ENCODE results near the gene ADGRF4.
A peak's percentile ranks its signal among the peaks of the same experiment; 100 is the strongest.

ADGRF4 gene

DNA sequence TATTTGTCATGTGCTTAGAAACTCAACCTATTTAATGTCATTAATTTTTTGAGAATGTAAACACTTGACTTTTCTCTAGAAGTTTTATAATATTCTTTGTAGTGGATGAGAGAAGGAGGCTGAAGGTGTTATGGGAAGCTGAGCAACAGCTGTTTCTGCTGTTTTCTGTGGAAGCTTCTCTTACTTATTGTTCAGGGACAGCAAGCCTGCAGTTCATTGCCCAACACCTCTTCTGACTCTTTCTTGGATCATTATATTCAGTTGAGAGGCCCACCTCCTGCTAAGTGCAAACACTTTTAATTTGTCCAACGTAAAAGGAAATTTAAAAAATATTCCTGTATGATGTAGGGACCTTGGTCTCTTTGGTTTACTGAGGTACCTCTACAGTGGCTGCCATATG, 12.0 kb upstream of the ADGRF4 start:
- DNase-seq = no peak

DNA sequence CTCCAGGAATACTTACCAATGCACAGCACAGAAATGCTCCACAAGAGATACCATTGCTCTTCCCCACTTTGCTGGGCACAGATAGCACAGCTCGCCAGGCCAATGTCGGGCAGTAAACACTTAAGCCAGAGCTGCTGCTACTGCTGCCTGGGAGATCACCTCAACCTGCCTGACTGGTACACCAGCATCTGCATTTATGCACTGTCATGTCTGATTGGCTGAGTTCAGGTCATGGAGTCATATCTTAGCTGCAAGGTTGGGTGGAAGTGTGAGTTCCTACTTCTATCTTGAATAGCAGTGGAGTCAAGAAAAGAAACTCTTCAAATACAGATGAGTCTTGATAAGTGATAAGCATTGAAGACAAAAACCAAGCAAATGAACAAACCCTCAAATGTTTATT, 10.9 kb upstream of the ADGRF4 start:
- no peak for DNase-seq

DNA sequence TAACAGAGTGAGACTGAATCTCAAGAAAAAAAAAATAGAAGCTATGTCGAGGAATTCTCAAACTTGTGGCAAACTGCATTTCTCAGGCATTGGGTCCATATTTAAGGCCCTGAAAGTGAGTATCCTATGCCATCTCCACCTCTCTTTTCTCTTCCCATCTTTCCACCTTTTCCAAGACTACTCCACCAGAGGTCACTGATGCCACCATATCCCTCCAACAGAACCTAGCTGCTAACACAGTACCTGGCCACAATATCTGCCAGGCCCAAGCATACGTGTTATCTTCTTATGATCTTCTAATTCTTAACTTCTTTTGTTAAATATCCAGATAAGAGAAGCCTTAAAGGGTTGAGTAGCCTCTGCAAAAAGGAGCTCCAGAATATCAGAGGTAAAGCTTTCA, 8.2 kb upstream of the ADGRF4 start:
- no peak for DNase-seq

DNA sequence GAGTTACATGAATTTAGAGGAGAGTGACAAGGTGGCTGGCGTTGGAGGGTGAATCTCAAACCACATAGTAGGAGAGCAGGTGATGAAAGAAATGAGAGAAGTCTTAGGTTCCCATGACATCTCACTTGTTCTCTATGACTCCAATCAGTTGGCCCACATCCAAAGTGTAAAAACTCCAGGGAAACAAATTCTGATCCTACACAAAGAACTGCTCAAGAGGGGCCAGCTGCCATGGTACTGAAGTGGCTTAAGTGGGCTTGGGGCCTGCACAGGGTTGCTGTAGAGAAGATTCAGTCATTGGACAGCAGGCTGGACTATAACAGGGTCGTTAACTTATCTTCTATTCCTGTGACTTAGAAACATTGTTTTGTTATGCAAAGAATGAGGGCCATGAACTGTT, 7.6 kb upstream of the ADGRF4 start:
- no peak for DNase-seq

DNA sequence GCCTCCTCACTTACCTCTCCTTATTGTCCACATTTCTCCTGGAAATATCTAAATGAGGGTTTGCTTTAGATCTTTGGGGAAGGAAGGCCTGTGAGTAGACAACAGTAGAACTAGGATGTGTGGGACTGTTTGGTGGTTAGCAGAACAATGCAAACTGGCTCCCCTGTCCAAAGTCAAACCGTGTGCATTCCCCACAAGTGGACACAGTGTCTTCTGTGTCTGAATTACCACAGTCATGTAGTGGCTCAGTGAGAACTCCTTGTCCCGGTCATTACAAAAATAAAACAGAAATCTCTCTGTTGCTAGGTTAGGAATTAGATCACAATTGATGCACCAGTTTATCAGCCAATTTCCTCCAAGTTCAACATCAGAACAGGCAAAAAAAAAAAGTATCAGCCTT, 455 bp upstream of the ADGRF4 start:
- no peak for DNase-seq

DNA sequence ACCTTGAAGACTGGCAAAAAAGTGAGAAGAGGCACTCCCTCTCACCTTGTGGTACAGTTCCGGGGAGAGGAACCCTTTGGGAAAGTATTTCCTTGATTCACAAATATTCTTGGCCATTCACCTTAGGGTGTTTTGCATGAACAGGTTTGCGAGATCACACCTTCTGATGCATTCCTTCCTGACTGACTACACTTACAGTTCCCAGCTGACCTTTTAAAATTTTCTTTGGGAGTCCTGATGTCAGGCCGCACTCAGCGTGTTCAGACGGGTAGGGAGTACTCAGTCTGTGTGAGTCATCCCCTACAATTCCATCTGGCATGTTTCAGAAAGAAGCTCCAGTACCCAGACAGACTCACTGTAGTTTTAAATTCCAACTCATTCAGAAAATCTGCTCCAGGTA, 1.7 kb downstream of the ADGRF4 start:
- no peak for DNase-seq

DNA sequence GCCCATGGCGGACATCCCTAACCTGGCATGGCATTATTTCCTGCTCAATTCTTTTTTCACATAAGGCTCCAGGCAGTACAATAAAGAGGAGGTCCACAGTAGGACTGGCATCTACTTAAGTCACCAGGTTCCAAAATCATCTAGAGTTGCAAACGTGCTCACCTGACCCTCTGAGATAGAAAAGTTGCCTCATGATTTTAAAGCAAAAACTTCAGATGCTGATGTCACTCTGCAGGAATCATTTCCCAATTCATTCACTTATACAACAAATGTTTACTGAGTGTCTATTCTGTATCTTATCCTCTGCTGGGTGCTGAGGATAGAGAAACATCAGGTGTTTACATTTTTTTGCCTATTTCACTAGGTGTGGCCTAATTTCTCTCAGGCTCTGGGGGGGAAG, 2.2 kb downstream of the ADGRF4 start:
- no peak for DNase-seq

DNA sequence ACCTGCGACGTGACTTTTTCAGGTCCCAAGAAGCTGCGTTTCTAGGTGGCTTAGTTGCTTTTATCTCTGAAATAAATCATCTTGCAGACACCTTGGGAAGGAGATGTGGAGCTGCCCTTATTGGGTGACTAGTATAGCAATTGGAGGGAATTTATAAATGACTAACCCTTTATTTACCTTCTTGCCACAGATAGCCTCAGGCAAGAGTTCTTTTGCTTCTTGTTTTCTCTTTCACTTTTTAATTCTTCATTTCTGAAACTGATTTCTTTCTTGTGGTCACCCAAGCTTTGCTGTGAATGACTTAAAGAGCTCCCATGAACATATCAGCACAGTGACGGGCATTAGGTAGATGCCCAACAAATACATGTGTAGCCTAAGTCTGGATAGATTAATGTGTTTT, 3.0 kb downstream of the ADGRF4 start:
- no peak for DNase-seq

DNA sequence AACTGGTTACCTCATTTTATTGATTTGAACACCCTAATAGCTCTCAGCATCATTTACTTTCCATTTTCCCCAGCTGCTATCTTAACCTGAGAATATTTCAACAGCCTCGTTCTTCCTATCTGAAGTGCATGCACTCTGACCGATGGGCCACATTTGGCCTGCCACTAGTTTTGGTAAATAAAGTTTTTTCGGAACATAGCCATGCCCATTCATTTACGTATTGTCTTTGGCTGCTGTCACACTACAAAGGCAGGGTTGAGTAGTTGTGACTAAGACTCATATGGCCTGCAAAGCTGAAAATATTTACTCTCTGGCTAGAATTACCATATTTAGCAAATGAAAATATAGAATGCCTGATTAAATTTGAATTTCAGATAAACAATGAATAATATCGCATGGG, 10.8 kb downstream of the ADGRF4 start:
- DNase-seq = no peak

DNA sequence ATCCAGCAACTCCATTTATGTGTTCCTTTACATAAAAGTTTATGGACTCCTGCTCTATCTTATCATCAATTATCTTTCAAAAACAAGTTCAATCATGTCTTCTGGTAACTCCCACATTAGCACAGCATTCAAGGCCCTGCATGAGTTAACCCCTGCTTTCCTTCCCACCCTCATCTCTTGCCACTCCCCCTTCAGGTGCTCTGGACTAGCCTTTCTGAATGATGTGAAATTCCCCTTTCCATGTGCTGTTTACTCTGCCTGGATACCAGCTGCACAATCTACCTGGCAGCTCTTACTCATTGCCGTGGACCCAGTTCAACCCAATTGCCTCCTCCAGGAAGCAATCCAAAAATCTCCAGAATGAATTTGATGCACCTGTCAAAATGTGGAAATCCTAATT, 11.9 kb downstream of the ADGRF4 start:
- DNase-seq = no peak

DNA sequence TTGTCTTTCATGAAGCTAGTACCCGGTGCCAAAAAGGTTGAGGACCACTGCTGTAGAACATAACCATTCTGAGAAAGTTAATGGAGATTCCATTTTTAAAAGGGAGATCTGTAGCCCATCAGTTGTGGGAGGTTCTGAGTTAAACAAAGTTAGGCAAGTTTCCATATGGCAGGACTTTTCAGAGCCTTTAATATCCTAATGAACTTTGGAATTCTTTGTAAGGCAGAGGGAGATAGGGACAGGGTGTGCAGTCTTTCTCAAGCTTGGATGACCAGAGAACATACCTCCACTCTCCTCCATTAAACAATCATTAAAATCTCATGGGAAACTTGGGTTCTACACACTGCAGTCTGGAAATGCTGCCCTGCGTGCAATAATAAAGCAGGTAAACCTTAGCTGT, 14.8 kb downstream of the ADGRF4 start:
- DNase-seq = no peak

DNA sequence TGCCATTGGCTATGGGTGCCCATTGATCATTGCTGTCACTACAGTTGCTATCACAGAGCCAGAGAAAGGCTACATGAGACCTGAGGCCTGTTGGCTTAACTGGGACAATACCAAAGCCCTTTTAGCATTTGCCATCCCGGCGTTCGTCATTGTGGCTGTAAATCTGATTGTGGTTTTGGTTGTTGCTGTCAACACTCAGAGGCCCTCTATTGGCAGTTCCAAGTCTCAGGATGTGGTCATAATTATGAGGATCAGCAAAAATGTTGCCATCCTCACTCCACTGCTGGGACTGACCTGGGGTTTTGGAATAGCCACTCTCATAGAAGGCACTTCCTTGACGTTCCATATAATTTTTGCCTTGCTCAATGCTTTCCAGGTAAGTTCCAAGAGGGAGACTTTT, 16.4 kb downstream of the ADGRF4 start:
- peak; percentile 22 for DNase-seq

DNA sequence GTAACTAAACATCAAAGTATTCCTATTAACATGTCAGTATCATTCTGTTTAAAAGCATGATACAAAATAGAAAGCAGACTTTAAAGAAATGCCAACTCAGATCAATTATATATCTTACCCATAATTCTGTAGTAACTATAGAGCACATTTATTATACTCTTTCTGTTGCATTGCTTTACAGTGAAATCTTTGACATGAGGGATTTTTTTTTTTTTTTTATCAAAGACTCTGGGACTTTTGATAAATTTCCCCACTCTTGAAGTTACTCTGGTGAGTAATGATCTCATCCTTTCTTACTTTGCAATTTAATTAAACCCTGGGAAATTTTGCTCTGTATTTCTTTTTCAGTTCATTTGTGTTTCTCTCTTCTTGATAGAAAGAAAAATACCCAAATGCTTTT, 17.4 kb downstream of the ADGRF4 start:
- DNase-seq = no peak

DNA sequence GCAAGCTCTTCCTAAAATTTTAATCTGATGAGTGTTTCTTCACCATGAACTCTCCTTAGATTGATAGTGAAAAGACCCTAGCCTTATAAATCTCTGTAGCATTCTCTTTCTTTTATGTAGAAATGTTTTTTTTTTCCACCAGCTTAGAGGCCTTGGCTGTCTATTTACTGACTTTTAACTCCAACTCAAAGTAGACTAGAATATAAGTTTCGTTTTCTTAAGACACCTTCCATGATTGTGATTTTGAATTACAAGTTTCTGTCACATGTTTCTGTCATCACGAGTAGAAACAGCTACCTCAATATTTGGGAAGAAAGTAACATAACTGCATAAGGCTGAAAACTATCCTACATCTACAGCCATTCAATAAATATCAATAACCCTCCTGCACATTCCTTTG, 17.8 kb downstream of the ADGRF4 start:
- DNase-seq = no peak

DNA sequence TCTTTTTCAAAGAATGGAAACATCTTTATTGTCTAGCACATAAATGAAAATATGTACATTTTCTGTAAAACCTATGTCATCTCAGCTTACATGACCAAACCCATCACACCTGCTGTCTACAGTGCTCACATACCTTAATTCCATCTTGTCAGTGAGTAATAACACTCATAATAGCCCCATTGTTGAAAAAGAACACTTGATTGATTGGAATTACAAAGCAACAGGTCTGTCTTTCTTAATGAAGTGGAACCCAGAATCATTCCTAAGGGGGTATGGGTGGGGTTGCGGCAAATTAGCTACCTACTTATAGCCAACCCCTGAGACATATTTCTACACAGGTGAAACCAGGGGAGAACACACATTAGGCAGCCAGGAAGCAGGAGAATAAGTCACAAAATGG, 20.2 kb downstream of the ADGRF4 start:
- DNase-seq = no peak

DNA sequence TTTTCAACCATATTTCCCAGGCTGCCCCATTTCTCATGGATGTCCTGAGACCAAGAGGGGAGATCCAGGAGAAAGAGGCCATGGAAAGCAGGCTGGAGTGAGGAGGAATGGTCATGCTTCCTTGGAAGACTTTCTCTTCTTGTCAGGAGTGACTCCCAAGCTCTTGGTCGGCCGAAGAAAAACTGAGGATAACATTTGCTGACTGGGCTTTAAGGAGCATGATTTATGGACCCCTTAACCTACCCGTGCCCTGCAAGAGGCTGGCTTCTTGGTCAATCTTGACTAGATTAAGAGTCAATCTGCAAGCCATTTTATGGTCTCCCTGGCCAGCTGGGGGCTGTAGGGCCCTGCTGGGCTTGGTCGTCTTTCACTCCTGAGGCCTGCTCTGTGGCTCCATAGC, 22.8 kb downstream of the ADGRF4 start:
- no peak for DNase-seq

DNA sequence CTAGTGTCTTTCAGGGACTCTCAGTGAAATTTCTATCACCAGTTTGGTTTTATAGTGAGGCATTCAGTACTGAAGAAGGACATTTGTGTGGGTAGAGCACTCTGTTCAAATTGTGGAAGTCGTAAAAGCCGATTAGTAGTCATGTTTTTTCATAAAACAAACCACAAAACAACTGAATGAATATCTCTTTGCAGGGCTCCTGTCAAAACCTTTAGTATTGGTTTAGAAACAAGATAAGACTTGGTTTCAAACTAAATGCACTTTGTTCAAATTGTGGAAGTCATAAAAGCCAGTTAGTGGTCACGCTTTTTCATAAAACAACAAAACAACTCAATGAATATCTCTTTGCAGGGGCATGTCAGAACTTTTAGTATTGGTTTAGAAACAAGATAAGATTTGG, 23.8 kb downstream of the ADGRF4 start:
- DNase-seq = no peak

DNA sequence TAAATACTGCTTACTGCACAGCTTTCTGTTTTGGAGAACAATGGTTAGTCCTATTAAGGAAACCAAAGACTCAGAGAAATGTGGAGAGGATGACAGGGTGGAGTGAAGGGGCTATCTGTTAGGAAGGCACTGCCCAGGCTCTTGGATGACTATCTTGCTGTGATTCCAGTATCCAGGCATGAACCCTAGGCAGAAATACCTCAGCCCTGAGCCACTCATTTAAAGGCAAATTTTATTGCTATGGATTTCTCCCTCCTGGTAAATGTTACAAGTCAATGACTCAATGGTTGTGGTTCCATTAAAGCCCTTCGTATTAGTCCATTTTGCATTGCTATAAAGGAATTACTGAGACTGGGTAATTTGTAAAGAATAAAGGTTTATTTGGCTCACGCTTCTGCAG, 25.9 kb downstream of the ADGRF4 start:
- no peak for DNase-seq

DNA sequence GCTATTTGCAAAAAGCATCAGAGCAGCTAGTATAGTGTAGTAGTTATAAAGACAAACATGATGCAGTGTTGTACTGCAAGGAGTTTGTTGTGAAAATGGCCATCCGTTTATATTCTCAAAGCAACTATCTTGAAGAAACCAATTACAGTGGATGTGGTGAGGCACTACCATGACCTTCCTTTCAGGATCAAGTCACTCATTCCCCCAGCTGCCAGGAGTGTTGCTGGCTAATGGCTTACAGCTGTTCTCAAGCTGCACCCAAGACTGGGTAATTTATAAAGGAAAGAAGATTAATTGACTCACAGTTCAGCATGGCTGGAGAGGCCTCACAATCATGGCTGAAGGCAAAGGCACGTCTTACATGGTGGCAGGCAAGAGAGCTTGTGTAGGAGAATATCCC, 29.0 kb downstream of the ADGRF4 start:
- DNase-seq = no peak

DNA sequence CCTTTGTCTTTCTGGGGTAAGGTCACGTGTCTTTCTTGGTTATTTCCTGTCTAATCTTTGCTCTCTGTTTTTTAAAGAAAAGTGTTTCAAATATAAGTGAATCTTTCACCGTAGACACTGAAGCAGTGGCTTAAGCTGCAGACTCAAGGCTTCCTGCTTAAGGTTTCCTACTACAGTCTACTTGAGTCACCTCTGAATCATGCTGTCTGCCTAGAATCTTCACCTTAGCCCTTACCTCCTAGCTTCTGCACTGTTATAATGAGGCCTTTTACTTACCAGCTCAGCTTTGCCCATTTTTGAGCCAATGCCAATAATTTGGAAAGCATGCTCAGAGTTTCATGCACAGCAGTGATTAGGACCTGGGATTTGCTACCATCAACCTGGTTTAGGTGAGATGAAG, 30.6 kb downstream of the ADGRF4 start:
- no peak for DNase-seq

DNA sequence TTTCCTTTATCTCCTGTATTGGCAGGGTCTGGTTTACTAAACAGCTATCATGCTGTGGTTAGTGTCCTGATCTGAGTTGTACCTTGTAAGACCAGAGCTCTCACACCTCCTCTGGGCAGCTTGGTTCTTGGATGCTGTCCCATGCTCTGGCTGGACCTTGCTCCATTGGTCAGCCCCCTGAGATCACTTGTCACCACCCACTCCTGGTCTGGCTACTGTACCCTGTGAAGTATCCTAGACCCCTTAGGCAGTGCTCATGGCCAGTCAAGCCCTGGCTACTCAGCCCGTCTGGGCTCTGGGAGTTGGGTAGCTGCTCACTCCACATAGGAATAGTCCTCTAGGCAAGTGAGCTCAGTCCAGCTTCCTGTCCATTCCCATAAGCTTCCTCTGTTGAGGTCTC, 31.1 kb downstream of the ADGRF4 start:
- no peak for DNase-seq

DNA sequence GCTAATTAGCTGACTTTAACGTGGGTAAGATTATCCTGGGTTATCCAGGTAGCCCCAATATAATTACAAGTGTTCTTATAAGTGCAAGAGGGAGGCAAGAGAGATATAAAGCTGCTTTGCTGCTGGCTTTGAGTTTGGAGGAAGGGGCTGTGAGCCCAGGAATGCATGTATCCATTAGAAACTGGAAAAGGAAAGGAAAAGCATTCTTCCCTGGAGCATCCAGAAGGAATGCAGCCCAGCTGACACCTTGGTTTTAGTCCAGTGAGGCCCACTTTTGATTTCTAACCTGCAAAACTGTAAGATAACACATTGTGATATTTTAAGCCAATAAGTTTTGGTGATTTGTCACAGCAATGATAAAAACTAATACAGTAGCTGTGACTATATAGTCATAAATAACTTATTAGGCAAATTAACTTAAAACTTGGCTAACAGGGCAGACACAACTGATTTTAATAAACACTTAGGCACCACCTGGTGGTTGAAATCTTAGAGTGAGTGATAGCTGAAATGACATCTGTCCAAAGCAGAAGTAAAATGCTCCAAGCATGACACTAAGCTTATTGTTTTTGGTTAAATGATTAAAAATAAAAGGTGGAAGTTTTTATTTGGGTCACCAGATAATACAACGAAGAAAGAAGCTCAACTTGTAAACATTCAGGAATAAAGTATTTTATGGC, 35.6 kb downstream of the ADGRF4 start:
- DNase-seq = no peak

DNA sequence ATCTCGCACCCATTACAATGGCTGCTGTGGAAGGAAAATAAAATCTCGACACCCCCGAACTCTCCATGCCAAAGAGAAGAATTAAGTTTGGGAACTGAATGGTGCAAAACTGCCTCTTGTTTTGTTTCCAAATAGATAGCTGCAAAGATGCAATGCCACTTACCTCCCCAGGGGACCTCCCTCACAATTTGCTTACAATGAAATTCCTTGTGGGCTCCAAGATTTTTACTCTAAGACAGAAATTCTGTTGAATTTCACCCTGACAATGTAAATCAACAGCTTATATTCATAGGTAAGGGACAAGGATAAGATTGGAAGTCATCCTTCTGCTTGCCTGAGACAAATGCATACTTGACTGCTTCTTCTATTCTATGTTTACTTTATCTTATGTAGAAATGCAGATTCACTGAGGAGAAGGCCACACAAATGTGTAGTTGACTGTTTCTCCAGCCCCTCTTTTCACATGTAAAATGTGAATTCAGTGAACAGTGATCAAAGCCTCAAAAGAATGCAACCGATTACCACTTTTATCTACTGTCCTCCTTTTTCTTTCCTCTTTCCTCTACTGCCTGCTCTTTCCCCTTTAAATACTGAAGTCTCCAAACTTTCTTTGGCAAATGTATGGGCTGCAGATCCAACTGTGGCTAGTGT, 36.6 kb downstream of the ADGRF4 start:
- no peak for DNase-seq

DNA sequence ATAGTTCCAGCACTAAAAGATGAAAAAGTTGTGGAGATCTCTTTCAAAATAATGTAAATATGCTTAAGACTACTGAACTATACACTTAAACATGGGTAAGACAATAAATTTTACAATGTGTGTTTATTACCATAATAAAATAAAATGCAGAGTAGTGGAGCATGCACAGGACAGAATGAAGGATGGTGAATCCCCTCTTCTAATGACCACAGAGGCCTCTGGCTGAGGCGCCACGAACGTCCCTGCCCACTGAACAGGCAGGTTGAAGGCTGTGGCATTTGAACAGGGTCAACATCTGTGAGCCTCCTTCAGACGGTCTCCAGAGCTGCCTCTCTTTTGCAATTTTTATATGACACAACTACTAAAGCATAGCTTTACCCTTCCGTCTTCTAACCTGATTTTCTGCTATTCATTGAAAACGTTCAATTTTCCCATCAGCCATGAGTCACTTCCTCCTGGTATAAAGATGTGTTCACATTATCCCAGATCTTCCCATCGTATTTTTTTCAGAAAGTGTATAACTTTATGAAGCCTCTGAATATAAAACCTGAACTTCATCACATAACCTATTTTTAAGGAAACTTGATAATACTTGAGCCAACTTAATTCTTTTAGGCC, 37.8 kb downstream of the ADGRF4 start:
- DNase-seq = no peak

DNA sequence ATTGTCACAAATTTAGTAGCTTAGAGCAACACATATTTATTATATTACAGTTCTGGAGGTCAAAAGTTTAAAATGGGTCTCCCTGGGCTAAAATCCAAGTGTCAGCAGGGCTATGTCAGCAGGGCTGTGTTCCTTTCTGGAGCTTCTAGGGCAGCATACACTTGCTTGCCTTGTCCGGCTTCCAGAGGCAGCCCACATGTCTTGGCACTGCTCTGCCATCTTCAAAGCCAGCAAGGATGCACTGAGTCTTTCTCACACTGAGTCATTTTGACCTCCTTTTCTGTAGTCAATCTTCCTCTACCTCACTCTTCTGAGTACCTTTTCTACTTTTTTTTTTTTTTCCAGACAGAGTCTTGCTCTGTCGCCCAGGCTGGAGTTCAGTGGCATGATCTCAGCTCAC, 39.0 kb downstream of the ADGRF4 start:
- no peak for DNase-seq
